AG09319 (cell line): Measurements from ENCODE around the gene CD44.
"Not testable (repeated sequence)": the region's sequence is repeated elsewhere in the genome, so short reads cannot be mapped to it uniquely, and the experiment has no call there.

Experiments used
- DNase-seq: peaks from one replicate; pipeline ENCODE4 v3.0.0-alpha.2; 2010; ENCODE audit warnings: low read depth; ENCODE audit errors: extremely low read depth
- CTCF ChIP-seq: IDR thresholded peaks from 2 replicates; pipeline ENCODE4 v1.5.1; 2011; ENCODE audit warnings: low read depth, mild to moderate bottlenecking, inconsistent platforms, low read length, moderate library complexity

Gene CD44

GRCh38 chr11:35215945-35216344 is 77.0 kb downstream of the CD44 start:
- TF ChIP-seq CTCF = no peak
- DNase-seq = no peak

- no peak for DNase-seq
- no peak for TF ChIP-seq CTCF
Observed at GRCh38 chr11:35216962-35217678, 78.1 kb downstream of the CD44 start.

- DNase-seq = peak; percentile 22
- TF ChIP-seq CTCF = no peak
Observed at GRCh38 chr11:35218956-35219355, 80.0 kb downstream of the CD44 start.

GRCh38 chr11:35223371-35223796 is 84.4 kb downstream of the CD44 start:
- DNase-seq = peak; percentile 69
- no peak for TF ChIP-seq CTCF

- no peak for TF ChIP-seq CTCF
- no peak for DNase-seq
Observed at GRCh38 chr11:35223991-35224390, 85.0 kb downstream of the CD44 start.

GRCh38 chr11:35225946-35226520 is 87.1 kb downstream of the CD44 start:
- DNase-seq = no peak
- no peak for TF ChIP-seq CTCF

- not testable (repeated sequence) for DNase-seq
Observed at GRCh38 chr11:35226756-35227155, 87.8 kb downstream of the CD44 start.
